Measurements from ENCODE around the gene RGL1. TPM values are rescaled to one million over a fixed set of nuclear protein-coding genes. Genes with fewer than 3 reads are reported as not detected.

The RGL1 gene
- total RNA-seq, 1 experiment from 2014 or later: 1.3 TPM

GRCh38 chr1:183838221-183838620, 33.3 kb downstream of the RGL1 start:
- no peaks in the 10 kb centered on the region for H4K20me1 ChIP-seq (ENCODE audit: insufficient read depth)
- peaks cover 2 to 7% of the 10 kb centered on the region in 2 experiments; a peak in 3 of 4 replicates for H3K4me1 ChIP-seq (ENCODE audit: control insufficient read depth in 1 of 2, insufficient read depth in 2 of 2, low read length in 2 of 2)
- H3K4me2 ChIP-seq (ENCODE audit: low read length): no peak overlapping the region
- H3K4me3 ChIP-seq (replicated peaks in 1 of 2; ENCODE audit: low read depth in 1 of 2, low read length in 2 of 2): no peak overlapping the region
- no peaks in the 10 kb centered on the region for H3K27me3 ChIP-seq (ENCODE audit: insufficient read depth, low read length)
- H2AFZ ChIP-seq (ENCODE audit: low read depth, low read length, poor library complexity, severe bottlenecking): no peak overlapping the region
- TF ChIP-seq SIN3A (IDR thresholded peaks at IDR 0.05; ENCODE audit: low read depth) (no peak), EGR1 (IDR thresholded peaks at IDR 0.05; ENCODE audit: low read depth) (no peak), POLR2AphosphoS5 (IDR thresholded peaks at IDR 0.05; ENCODE audit: low read depth, low read length) (no peak), ELF1 (IDR thresholded peaks at IDR 0.05; ENCODE audit: borderline replicate concordance, low read depth) (no peak), TCF7L2 (IDR thresholded peaks at IDR 0.05; ENCODE audit: borderline replicate concordance, extremely low read depth, insufficient read depth, insufficient read length) (no peak), JUND (IDR thresholded peaks at IDR 0.05) (no peak), POLR2A (IDR thresholded peaks at IDR 0.05; ENCODE audit: borderline replicate concordance, extremely low read depth, insufficient read depth, insufficient read length) (no peak), CTCF (IDR thresholded peaks at IDR 0.05 in 2 of 3, conservative IDR thresholded peaks at IDR 0.05 in 1 of 3; ENCODE audit: borderline replicate concordance in 1 of 3, insufficient read depth in 1 of 3, low read depth in 2 of 3, low read length in 2 of 3) (no peak), ZNF274 (IDR thresholded peaks at IDR 0.05; ENCODE audit: low read depth, low read length) (no peak), ZBTB33 (IDR thresholded peaks at IDR 0.05; ENCODE audit: extremely low read depth, insufficient replicate concordance, low read length) (no peak), SRF (IDR thresholded peaks at IDR 0.05; ENCODE audit: low read depth) (no peak)
- TF ChIP-seq, protein P1, sequence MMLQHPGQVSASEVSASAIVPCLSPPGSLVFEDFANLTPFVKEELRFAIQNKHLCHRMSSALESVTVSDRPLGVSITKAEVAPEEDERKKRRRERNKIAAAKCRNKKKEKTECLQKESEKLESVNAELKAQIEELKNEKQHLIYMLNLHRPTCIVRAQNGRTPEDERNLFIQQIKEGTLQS (IDR thresholded peaks at IDR 0.05): no peak
- no peak overlapping the region for H3K27ac ChIP-seq (ENCODE audit: low read depth, low read length)
- no peaks in the 10 kb centered on the region for H3K9me2 ChIP-seq (ENCODE audit: insufficient read depth)
- intact Hi-C loops (cut with micrococcal nuclease): no loop called here
- ChIA-PET POLR2A (no interaction called here), RAD21 (ENCODE audit: low non-redundant PET in 1 of 2, low total read pairs in 2 of 2, uncharacterized antibody in 2 of 2, unreplicated experiment in 2 of 2) (no interaction called here), CTCF (no interaction called here)
- no peak overlapping the region for H3K9ac ChIP-seq (ENCODE audit: low read length)
- H3K9me3 ChIP-seq (ENCODE audit: control insufficient read depth in 1 of 2, insufficient read depth in 1 of 2, low read depth in 1 of 2, low read length in 2 of 2): no peaks in the 10 kb centered on the region
- ATAC-seq (no peak), DNase-seq (ENCODE audit: low read depth, low spot score) (no peak)
- BruUV-seq (replicated peaks): no TSS peak
- H3K79me2 ChIP-seq (ENCODE audit: insufficient read depth, low read length): no peaks in the 10 kb centered on the region
- H3K36me3 ChIP-seq (ENCODE audit: control insufficient read depth in 1 of 2, insufficient read depth in 2 of 2, low read length in 2 of 2): no peaks in the 10 kb centered on the region
